Measurements from ENCODE around the gene ANKRD66. TPM values are rescaled to one million over a fixed set of nuclear protein-coding genes. Genes with fewer than 3 reads are reported as not detected.
"Not testable (repeated sequence)": the region's sequence is repeated elsewhere in the genome, so short reads cannot be mapped to it uniquely, and the experiment has no call there.

ANKRD66 gene
- polyA plus RNA-seq, 1 of the 3 experiments (the other 2 are of a cell fraction) = not detected

GRCh38 chr6:46743425-46744158 lies 3.1 kb upstream of the ANKRD66 start (continued):
- TF ChIP-seq EZH2phosphoT487 (IDR thresholded peaks at IDR 0.05; ENCODE audit: borderline replicate concordance, low read depth) (no peak), CTCF (IDR thresholded peaks at IDR 0.05) (no peak), TCF12 (IDR thresholded peaks at IDR 0.05) (no peak), FOXJ3 (CRISPR knock-in tag; IDR thresholded peaks at IDR 0.05) (no peak), RAD21 (IDR thresholded peaks at IDR 0.05; ENCODE audit: low read length) (no peak), TAF1 (IDR thresholded peaks at IDR 0.05; ENCODE audit: borderline replicate concordance, low read depth, low read length) (no peak), IRF3 (IDR thresholded peaks at IDR 0.05; ENCODE audit: low read depth, low read length) (no peak)

GRCh38 chr6:46744159-46744725 lies 2.5 kb upstream of the ANKRD66 start:
- H3K27ac ChIP-seq (ENCODE audit: low read depth in 2 of 2, low read length in 1 of 2); H2AFZ ChIP-seq (ENCODE audit: low read depth); H3K9me2 ChIP-seq; H3K4me1 ChIP-seq (ENCODE audit: control insufficient read depth in 1 of 2, insufficient read depth in 2 of 2, low read depth in 1 of 2, low read length in 1 of 2); POLR2A ChIA-PET; H3F3A ChIP-seq (replicated peaks; ENCODE audit: insufficient read depth); H3K36me3 ChIP-seq (replicated peaks in 1 of 2; ENCODE audit: control insufficient read depth in 1 of 2, insufficient read depth in 2 of 2, low read length in 1 of 2); H3K9ac ChIP-seq; H3K27me3 ChIP-seq (ENCODE audit: insufficient read depth); DNase-seq; H3K4me3 ChIP-seq (ENCODE audit: low read depth in 2 of 2, low read length in 1 of 2); H4K20me1 ChIP-seq (ENCODE audit: insufficient read depth); H3K9me3 ChIP-seq; H3K79me2 ChIP-seq (ENCODE audit: insufficient read depth); H3K4me2 ChIP-seq: not testable (repeated sequence)
- 19% methylated on average over 3 of the region's 3 CpGs for WGBS (ENCODE audit: low lambda C conversion rate)
- CTCF ChIA-PET = interaction anchor here (1.0 kb wide), 1 partner anchor 11 kb away, joined by 3 read pairs; no protein-coding TSS in a partner anchor

GRCh38 chr6:46745973-46746372 lies 760 bp upstream of the ANKRD66 start:
- Histone ChIP-seq H3K27ac (ENCODE audit: low read depth in 2 of 2, low read length in 1 of 2) (no peak overlapping the region), H3K9me2 (no peaks in the 10 kb centered on the region), H3K79me2 (ENCODE audit: insufficient read depth) (no peaks in the 10 kb centered on the region), H3K27me3 (ENCODE audit: insufficient read depth) (no peaks in the 10 kb centered on the region), H3K9ac (no peak overlapping the region), H3K4me1 (ENCODE audit: control insufficient read depth in 1 of 2, insufficient read depth in 2 of 2, low read depth in 1 of 2, low read length in 1 of 2) (no peaks in the 10 kb centered on the region), H3F3A (replicated peaks; ENCODE audit: insufficient read depth) (no peaks in the 10 kb centered on the region), H2AFZ (ENCODE audit: low read depth) (no peak overlapping the region), H3K4me2 (no peak overlapping the region), H3K36me3 (replicated peaks in 1 of 2; ENCODE audit: control insufficient read depth in 1 of 2, insufficient read depth in 2 of 2, low read length in 1 of 2) (no peaks in the 10 kb centered on the region), H4K20me1 (ENCODE audit: insufficient read depth) (no peaks in the 10 kb centered on the region), H3K4me3 (ENCODE audit: low read depth in 2 of 2, low read length in 1 of 2) (no peak overlapping the region), H3K9me3 (no peaks in the 10 kb centered on the region)
- POLR2A ChIA-PET = no interaction called here
- CTCF ChIA-PET = no interaction called here
- no peak for TF ChIP-seq PBX3 (IDR thresholded peaks at IDR 0.05)
- no peak for TF ChIP-seq RCOR1 (IDR thresholded peaks at IDR 0.05; ENCODE audit: low read length)
- no peak for TF ChIP-seq REST (IDR thresholded peaks at IDR 0.05; ENCODE audit: low read depth, low read length)
- no peak for TF ChIP-seq YY1 (IDR thresholded peaks at IDR 0.05; ENCODE audit: low read depth)
- TF ChIP-seq MXI1 (IDR thresholded peaks at IDR 0.05; ENCODE audit: low read depth, low read length) = no peak
- no peak for DNase-seq
- WGBS (ENCODE audit: low lambda C conversion rate) = 0% methylated on average over 2 of the region's 2 CpGs

All from SK-N-SH (cell line).